SH-SY5Y (cell line): ENCODE results near the gene CLEC16A.

Source experiments
- GATA2 ChIP-seq: IDR thresholded peaks from 2 replicates; pipeline ENCODE4 v1.6.1; 2011; ENCODE audit warnings: mild to moderate bottlenecking, low read depth, low read length
- GATA3 ChIP-seq: IDR thresholded peaks from 2 replicates; pipeline ENCODE4 v1.6.1; 2011; ENCODE audit warnings: low read depth, mild to moderate bottlenecking, low read length, moderate library complexity

The CLEC16A gene

DNA sequence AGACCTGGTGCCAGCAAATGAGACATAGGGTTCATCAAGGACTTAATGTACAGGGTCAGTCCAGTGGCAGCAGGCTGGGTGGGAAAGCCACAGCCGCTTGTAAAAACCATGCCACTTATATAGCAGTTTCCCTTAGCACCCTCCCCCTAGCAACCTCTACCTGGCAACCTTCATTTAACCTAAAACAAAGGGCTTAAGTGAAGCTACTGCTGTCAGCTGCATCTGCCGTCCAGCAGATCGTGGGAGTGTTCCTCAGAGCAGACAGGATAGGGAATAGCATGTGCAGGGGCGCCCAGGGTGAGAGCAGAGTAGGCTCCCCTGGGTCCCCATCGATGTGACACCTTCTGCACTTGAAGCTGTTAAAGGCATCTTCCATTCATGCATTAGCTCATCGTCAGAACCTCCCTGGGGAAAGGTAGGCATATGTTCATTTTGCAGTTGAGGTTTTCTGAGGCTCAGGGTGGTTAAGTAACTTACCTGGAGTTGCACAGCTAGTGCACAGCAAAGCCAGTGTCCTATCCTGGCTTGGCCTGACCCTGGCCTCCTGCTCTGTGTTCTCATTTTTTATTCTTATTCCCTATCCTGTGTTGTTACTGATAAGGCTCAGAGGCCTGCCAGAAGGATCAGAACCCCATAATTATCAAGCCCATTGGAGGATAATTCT lies 199.1 kb downstream of the CLEC16A start:
- no peak for TF ChIP-seq GATA2
- TF ChIP-seq GATA3, result no peak

DNA sequence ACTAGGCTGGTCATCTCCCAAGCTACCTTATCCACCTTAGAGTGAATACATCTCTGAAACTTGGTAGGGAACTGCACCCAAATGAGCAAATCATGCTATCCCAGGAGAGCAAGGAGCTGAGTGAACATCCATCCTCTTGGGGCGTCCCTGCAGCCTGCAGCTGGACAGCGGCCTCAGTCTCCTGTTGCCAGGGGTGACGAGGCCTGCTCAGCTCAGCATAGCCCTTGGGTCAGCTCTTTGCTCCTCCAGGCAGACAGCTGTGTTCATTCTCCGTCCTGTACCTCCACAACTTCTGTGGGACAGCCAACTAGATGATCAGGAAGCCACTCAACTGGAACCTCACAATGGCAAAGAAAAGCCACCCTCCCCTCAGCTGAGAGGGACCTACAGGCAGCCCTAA lies 199.8 kb downstream of the CLEC16A start:
- no peak for TF ChIP-seq GATA2
- TF ChIP-seq GATA3, result no peak

DNA sequence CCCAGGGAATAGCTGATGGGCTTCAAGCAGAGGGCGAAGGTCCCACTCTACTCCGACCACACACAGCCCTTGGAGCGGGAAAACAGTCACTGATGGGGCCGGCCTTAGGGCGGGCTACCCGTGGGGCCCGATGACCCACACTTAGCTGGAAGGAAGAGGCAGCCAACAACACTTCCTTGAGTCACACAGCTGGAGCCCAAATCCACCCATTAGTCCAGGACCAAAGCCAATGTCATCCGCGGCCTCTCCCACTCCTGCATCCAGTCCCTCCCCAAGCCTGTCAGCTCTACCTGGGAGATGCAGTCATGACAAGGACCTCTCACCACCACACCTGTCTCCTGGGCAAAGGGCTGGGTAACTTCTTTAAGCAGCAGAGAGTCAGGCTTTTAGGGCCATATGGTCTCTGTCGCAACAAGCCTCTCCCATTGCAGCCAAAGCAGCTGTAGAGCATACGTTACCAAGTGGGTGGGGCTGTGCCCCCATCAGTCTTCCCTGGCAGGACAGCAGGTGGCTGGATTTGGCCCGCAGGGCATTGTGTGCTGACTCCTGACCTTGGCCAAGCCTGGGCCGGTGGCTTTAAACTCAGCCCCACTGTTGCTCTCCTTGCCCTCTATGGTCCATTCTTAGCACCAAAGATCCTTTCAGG lies 200.9 kb downstream of the CLEC16A start:
- TF ChIP-seq GATA2 (no peak), GATA3 (no peak)

DNA sequence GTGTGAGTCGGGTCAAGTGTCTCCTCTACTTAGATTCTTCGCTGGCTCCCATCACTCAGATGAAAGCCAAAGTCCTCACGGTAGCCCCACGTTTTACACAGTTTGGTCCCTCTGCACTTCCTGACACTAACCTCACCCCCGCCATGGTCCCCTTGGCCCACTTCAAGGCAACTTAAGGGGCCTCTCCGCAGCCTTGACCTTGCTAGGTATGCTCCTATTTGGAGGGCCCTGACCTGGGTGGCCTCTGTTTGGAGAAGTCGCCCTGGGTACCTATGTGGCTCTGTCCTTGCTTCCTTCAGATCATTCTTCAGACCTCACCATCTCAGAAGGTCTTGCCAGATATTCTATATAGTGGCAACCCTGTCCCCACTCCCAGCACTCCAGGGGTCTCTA lies 201.5 kb downstream of the CLEC16A start:
- TF ChIP-seq GATA2 (no peak), GATA3 (no peak)

DNA sequence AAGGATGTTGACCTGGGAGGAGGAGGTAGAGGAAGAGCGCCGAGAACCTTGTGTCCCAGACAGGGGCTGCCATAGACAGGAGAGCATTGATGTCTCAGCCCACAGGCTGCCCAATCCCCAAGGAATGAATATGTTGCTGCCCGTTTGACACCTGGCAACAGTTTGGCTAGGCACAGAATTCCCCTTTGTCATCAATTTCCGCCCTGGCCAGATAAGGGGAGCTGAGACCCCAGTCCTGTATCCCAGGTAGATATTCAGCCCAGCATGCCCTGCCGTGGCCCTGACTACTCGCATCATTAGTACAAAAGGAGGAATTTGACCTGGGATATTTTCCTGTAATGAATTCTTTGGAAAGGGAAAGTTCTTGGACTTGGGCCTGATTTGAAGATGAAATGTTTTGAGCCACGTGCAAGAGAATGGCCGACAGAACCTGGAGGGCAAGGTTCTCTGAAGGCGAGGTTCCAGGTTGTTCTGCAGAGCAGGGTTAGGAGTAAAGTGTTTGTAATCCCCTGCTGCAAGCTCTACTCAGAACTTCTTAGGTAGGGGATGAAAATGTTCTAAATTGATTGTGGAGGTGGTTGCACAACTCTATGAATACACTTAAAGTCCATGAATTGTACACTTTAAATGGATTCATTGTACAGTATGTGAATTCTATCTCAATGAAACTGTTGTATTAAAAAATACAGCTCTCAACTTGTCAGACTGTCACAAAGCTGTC lies 202.8 kb downstream of the CLEC16A start:
- TF ChIP-seq GATA3, result no peak
- TF ChIP-seq GATA2, result no peak

DNA sequence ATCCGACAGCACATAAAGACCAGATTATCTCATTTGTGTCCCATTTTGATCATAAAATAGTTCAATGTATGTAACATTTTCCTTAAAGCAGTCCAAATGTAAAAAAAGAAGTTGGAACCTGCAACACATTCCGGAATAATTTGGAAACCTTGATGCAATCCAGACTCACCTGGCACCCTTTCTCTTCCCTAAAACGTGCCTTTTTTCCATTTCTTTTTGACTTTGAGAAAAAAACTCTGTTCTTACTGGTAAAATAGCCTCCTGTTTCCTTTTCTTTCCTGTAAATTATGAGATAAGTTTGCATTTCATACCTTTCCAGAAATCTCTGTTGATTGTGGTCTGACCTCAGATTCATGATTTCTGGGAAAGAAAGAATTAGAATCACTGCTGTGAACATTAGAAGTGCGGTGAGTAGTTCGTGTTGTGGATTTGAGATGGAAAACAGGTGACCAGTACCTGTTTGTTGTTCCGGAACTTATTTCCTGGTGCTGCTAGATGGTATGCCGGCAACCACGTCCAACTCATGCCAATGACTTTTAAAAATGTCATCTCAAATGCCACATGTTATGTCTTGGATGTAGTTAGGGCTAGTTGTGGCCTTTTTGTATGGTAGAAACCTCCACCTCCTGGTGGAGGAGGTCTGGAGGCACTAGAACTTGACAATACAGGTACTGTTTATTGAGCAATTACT lies 203.5 kb downstream of the CLEC16A start:
- TF ChIP-seq GATA2, result no peak
- TF ChIP-seq GATA3, result no peak

DNA sequence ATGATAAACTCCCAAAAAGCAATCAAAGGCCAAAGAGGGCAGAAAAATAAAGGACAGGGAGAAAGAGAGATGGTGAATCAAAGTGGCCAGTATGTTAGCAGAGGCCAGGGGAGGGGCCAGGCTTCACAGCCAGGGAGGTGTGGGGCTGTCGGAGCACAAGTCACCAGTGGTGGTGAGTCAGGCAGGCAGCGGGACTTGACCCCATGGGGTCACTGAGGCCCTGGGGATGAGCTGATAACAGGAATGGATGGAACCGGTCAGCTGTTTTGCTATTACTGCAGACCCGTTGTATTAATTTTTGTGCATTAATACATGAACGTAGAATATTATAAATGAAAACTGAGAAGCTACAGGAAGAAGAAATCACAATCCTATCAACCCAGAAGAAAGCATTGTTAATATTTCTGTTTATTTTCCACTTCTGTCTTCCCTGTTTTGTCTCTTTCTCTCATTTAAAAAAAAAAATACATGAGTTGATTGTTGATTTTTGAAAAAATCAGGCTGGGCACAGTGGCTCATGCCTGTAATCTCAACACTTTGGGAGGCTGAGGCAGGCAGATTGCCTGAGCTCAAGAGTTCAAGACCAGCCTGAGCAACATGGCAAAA lies 204.8 kb downstream of the CLEC16A start:
- TF ChIP-seq GATA3 (no peak), GATA2 (no peak)

DNA sequence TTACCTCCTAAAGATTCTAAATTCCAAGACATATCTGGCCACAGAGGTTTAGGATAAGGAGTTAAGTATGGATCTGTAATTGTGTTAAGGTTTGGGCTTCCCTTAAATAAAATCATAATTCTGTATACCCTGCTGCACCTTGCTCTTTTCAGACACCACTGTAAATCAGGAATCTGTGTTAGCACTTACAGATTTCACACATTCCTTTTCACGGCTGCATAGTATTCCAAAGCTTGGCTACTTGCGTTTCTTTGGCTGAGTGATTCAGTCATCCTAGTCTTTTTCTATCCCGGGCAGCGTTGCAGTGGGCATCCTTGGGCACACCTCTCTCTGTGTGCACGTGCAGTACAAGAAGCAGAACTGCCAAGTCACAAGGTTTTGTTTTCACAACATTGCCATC lies 205.8 kb downstream of the CLEC16A start:
- TF ChIP-seq GATA2 (no peak), GATA3 (no peak)

DNA sequence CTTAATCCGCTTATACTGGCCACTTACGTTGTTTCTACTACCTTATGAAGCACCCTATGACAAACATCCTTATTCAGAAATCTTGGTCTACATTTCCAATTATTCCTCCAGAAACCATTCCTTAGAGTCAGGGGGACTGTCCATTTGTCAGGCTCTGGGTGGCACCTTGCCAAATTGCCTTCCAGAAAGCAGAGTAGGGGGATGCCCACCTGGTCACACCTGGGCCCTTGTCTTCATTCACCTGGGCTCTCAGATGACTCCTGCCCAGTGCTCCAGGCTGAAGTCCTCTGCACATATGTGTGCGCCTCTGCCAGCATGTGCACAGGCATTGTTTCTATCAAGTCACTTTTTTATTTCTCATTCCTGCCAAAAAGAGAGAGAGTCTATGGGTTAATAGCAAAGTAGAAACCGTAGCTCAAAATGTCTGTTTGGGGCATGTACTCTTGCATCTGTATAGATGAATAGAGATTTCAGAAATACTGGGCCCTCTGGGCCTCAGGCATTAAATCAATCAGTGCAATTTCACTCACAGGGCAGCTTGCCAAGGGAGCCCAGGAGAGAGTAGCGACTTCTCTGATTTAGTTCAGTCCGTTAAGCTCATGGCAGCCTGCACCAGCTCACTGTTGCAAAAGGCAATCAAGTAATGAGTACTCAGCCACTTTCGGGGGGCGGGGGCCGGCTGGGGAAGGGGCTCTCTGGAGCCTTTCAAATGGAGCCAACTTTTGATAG lies 207.0 kb downstream of the CLEC16A start:
- TF ChIP-seq GATA2, result peak; percentile 58
- TF ChIP-seq GATA3, result no peak

DNA sequence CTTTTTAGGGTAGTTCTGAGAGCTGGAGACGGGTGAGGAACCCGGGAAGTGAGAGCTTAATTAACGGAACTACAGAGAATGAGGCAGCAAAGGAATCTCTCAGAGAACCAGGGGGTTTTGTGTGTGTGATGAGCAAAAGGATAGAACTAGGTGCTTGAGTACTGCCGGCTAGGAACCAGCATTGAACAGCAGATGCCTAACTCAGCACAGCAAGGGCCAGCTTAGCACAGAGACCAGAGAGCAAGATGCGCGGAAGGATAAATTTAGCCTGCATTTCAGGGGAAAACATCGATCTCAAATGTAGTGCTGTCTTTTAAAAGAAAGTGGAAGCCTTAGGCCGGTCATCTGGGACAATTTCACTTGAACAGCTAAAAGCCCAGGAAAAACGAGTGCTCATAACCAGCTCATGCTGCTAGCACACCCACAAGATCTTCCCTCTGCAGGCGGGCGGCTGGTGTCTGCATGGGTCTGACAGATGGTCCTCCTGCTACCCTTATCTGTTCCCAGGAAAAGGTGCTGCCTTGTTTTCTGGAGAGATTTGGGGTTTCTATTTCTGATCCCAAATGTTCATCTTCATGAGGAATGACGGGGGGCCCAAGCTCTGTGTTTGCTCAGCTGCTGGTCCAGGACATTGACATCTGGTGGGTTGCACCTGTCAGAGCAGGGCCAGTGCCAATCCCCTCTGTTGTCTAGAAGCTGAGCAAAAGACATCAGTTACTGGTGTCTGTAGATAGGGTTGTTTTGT lies 207.7 kb downstream of the CLEC16A start:
- no peak for TF ChIP-seq GATA3
- TF ChIP-seq GATA2, result peak; percentile 60

DNA sequence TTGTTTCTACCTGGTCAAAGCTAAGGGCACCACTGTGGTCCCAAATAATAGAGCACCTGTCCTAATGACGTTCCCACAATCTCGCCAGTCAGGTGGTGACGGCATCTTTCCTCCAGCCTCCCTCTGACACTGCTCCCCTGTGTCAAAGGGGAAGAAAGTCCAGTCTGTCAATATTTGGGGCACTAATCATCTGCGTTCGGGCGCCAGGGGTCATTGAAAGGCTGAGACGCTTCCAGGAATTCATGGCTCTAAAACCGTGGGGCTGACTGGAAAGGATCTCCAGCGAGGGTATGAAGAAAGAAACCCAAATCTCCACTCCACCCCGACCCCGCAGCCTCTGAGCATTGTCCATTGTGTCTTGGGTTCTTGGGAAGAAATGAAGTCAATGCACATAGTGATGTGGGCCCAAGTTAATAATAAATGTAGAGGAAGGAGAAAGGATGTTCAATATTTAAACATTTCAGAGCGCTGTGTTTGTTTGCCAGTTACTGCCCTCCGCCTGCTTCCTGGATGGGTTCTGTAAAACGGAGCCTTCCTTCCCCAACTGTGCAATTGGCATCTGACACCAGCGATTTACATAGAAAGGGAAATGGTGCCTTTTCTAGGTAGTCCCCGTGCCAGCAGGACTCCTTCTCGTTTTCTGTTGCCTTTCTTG lies 208.4 kb downstream of the CLEC16A start:
- TF ChIP-seq GATA3 (no peak), GATA2 (no peak)

DNA sequence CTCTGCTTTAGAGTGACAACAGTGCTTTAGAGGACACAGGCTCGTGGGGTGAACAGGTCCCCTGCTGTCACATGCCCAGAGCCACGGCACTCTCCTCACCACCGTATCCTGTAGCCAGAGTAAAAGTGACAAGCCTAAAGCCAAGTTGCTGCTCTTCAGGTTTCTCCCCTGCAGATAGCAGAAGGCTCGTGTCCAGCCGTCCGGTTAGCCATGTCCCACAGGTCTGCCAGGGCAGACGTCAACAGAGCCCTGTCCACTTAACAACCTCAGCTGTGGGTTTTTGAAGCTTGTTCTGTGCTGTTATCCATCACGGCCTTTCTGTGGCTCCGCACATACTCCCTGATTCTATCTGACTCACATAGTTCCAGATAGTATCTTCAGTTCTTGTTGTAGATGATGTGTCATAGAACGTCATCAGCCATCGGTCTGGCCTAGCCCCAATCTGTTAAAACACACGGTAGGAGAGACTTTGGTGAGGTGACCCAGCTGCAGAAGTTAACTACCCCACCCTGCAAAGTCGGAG lies 211.0 kb downstream of the CLEC16A start:
- peak; percentile 57; the same call in 1 of the 2 replicates for TF ChIP-seq GATA2
- TF ChIP-seq GATA3, result no peak

DNA sequence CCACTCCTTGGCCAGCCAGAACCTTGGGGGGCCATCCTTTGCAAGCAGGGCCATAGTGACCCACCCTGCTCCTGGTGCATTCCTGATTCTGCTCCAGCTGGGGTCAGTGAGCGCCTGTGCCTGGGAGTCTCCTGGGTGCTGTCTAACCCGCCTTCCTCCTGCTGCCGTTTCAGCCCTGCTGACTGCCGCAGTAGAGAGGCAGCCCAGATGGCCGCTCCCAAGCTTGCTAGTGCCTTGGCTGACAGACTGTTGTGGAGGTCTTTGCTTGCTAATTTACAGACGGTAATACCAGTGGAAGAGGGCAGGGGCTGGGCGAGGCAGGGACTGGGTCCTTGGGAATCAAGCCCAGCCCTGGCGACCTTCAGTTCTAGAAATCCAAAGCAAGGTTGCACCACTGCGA lies 212.0 kb downstream of the CLEC16A start:
- TF ChIP-seq GATA2 (no peak), GATA3 (no peak)

DNA sequence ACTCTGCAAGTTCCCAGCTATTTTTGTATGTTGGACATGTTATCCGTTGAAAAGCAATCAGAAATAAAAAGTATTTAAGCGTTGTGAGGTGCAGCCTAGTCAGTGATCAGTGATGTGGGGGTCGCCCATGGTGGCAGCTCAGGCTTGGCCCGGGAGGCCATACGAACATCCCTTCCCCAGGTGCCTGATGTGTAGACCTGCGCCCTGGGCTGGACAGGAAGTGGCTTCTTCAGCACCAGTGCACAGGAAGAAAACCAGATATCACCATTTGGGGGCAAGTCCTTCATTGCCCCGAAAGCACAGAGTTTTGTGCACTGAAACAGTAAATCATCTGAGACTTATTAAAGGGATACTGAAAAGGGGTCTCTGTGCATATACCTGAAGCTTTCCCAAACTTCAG lies 212.8 kb downstream of the CLEC16A start:
- TF ChIP-seq GATA3, result no peak
- TF ChIP-seq GATA2, result no peak
